Thyroid gland (tissue), 4 donors: ENCODE measurements around the gene REPS1.

Source experiments
- POLR2A ChIP-seq, 2 donors: fragments of 450-650 bp; IDR thresholded peaks; one replicate each; pipeline ENCODE4 v1.6.1; 2017; ENCODE audit warnings: antibody characterized with exemption in 2 of 2, mild to moderate bottlenecking in 2 of 2, moderate library complexity in 1 of 2
- TF ChIP-seq, protein P1 (sequence below), 6 experiments: fragments of 200-600 bp in 3 of 6; fragments of 450-650 bp in 3 of 6; sonication (generic) in 3 of 6; IDR thresholded peaks; one replicate each; pipeline ENCODE4 v1.5.1; 2016 to 2019; ENCODE audit warnings: antibody characterized with exemption in 6 of 6, mild to moderate bottlenecking in 2 of 6, inconsistent platforms in 1 of 6, moderate library complexity in 1 of 6

DNA sequence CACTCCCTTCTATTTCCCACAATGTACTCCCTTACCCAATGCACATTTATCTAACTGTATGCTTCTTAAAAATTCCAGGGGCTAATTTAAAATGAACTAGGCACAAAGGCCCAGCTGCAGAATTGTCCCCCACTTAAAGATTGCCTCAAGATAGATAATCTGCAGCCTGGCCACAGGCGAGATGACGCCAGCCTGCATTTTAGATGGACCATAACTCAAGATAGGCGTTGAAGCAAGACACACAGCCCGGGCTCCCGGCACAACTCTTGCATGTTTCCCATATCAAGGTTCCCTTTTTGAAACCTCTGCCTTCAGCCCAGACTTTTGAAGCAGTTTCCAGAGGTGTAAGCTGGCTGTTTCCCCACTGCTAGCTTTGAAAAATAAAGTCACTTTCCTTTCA lies 3.2 kb upstream of the REPS1 start:
- TF ChIP-seq, protein P1, sequence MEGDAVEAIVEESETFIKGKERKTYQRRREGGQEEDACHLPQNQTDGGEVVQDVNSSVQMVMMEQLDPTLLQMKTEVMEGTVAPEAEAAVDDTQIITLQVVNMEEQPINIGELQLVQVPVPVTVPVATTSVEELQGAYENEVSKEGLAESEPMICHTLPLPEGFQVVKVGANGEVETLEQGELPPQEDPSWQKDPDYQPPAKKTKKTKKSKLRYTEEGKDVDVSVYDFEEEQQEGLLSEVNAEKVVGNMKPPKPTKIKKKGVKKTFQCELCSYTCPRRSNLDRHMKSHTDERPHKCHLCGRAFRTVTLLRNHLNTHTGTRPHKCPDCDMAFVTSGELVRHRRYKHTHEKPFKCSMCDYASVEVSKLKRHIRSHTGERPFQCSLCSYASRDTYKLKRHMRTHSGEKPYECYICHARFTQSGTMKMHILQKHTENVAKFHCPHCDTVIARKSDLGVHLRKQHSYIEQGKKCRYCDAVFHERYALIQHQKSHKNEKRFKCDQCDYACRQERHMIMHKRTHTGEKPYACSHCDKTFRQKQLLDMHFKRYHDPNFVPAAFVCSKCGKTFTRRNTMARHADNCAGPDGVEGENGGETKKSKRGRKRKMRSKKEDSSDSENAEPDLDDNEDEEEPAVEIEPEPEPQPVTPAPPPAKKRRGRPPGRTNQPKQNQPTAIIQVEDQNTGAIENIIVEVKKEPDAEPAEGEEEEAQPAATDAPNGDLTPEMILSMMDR (IDR thresholded peaks at IDR 0.05) = no peak
- TF ChIP-seq POLR2A (IDR thresholded peaks at IDR 0.05) = no peak
